ACC112 (cell line): ENCODE results near the gene RNU5D-1.
"Not testable (repeated sequence)": the region's sequence is repeated elsewhere in the genome, so short reads cannot be mapped to it uniquely, and the experiment has no call there.

Source experiments
- H2AFZ ChIP-seq: fragments of 200-600 bp; sonication (generic); one replicate; pipeline ENCODE4 v1.6.0; 2017; ENCODE audit warnings: antibody characterized with exemption, low read length; ENCODE audit not compliant: unreplicated experiment
- H3K27ac ChIP-seq: fragments of 200-600 bp; sonication (generic); 2 replicates; pipeline ENCODE4 v1.5.1; 2014; ENCODE audit warnings: low read depth, mild to moderate bottlenecking, antibody characterized with exemption, low read length, moderate library complexity
- H3K27me3 ChIP-seq: fragments of 200-600 bp; sonication (generic); 2 replicates; pipeline ENCODE4 v1.6.1; 2014; ENCODE audit warnings: mild to moderate bottlenecking, antibody characterized with exemption, low read length, moderate library complexity, mixed read lengths; ENCODE audit not compliant: insufficient read depth
- H3K36me3 ChIP-seq: fragments of 200-600 bp; sonication (generic); 2 replicates; pipeline ENCODE4 v1.6.1; 2016; ENCODE audit warnings: mild to moderate bottlenecking, antibody characterized with exemption, low read length, moderate library complexity, mixed read lengths; ENCODE audit not compliant: insufficient read depth
- H3K4me1 ChIP-seq: fragments of 200-600 bp; sonication (generic); one replicate; pipeline ENCODE4 v1.6.1; 2016; ENCODE audit warnings: low read length, mixed read lengths; ENCODE audit not compliant: insufficient read depth, unreplicated experiment, control insufficient read depth
- H3K4me3 ChIP-seq: fragments of 200-600 bp; sonication (generic); 2 replicates; pipeline ENCODE4 v1.5.1; 2014; ENCODE audit warnings: mild to moderate bottlenecking, low read depth, low read length
- H3K79me2 ChIP-seq: fragments of 200-600 bp; sonication (generic); one replicate; pipeline ENCODE4 v1.6.0; 2016; ENCODE audit warnings: low read length; ENCODE audit not compliant: control insufficient read depth, unreplicated experiment, insufficient read depth

Gene RNU5D-1

GRCh38 chr1:44714944-44715571 is 15.9 kb downstream of the RNU5D-1 start:
- Histone ChIP-seq H2AFZ (no peak overlapping the region), H3K4me1 (peaks cover 4% of the 10 kb centered on the region), H3K27ac (no peak overlapping the region)

GRCh38 chr1:44714532-44714931 is 16.4 kb downstream of the RNU5D-1 start:
- Histone ChIP-seq H2AFZ (no peak overlapping the region), H3K4me3 (no peak overlapping the region), H3K27me3 (0 out of 2 replicates have a peak, but pooled peaks cover 5% of the 10 kb centered on the region), H3K4me1 (peaks cover 4% of the 10 kb centered on the region), H3K79me2 (no peaks in the 10 kb centered on the region), H3K36me3 (no peaks in the 10 kb centered on the region), H3K27ac (no peak overlapping the region)

More at GRCh38 chr1:44714944-44715571, 15.9 kb downstream of the RNU5D-1 start:
- Histone ChIP-seq H3K4me3 (no peak overlapping the region), H3K36me3 (no peaks in the 10 kb centered on the region), H3K27me3 (0 out of 2 replicates have a peak, but pooled peaks cover 5% of the 10 kb centered on the region), H3K79me2 (no peaks in the 10 kb centered on the region)

GRCh38 chr1:44713321-44713781 is 17.6 kb downstream of the RNU5D-1 start:
- Histone ChIP-seq H3K36me3 (no peaks in the 10 kb centered on the region), H3K79me2 (no peaks in the 10 kb centered on the region), H3K4me1 (no peaks in the 10 kb centered on the region), H3K27me3 (0 out of 2 replicates have a peak, but pooled peaks cover 5% of the 10 kb centered on the region), H3K4me3 (no peak overlapping the region), H2AFZ (no peak overlapping the region), H3K27ac (no peak overlapping the region)

- Histone ChIP-seq H2AFZ (peak overlapping the region; percentile 64), H3K27ac (peak overlapping the region; percentile 81), H3K36me3 (no peaks in the 10 kb centered on the region), H3K4me3 (0 out of 2 replicates have a peak overlapping the region, but pooled peaks have one; percentile 43), H3K27me3 (0 out of 2 replicates have a peak, but pooled peaks cover 5% of the 10 kb centered on the region), H3K4me1 (peaks cover 18% of the 10 kb centered on the region), H3K79me2 (no peaks in the 10 kb centered on the region)
Observed at GRCh38 chr1:44707959-44708831, 22.8 kb downstream of the RNU5D-1 start.

GRCh38 chr1:44707112-44707881 is 23.7 kb downstream of the RNU5D-1 start:
- 0 out of 2 replicates have a peak, but pooled peaks cover 5% of the 10 kb centered on the region for H3K27me3 ChIP-seq
- H3K79me2 ChIP-seq: no peaks in the 10 kb centered on the region
- H3K4me3 ChIP-seq: peak overlapping the region; percentile 43; the same call in 1 of the 2 replicates
- peak overlapping the region; percentile 49 for H2AFZ ChIP-seq
- peaks cover 18% of the 10 kb centered on the region for H3K4me1 ChIP-seq
- H3K27ac ChIP-seq: peak overlapping the region; percentile 81
- H3K36me3 ChIP-seq: no peaks in the 10 kb centered on the region

- Histone ChIP-seq H3K27ac (no peak overlapping the region), H3K4me3 (no peak overlapping the region), H3K27me3 (0 out of 2 replicates have a peak, but pooled peaks cover 3% of the 10 kb centered on the region), H3K36me3 (no peaks in the 10 kb centered on the region), H3K79me2 (no peaks in the 10 kb centered on the region), H2AFZ (no peak overlapping the region), H3K4me1 (peaks cover 18% of the 10 kb centered on the region)
Observed at GRCh38 chr1:44705938-44706337, 25.0 kb downstream of the RNU5D-1 start.

- Histone ChIP-seq H3K27ac (no peak overlapping the region), H2AFZ (no peak overlapping the region), H3K27me3 (no peaks in the 10 kb centered on the region), H3K79me2 (no peaks in the 10 kb centered on the region), H3K4me3 (no peak overlapping the region), H3K36me3 (no peaks in the 10 kb centered on the region), H3K4me1 (peaks cover 18% of the 10 kb centered on the region)
Observed at GRCh38 chr1:44705470-44705869, 25.5 kb downstream of the RNU5D-1 start.

- Histone ChIP-seq H3K79me2 (no peaks in the 10 kb centered on the region), H3K36me3 (no peaks in the 10 kb centered on the region), H3K27me3 (no peaks in the 10 kb centered on the region), H3K4me3 (no peak overlapping the region), H2AFZ (no peak overlapping the region), H3K27ac (no peak overlapping the region), H3K4me1 (no peaks in the 10 kb centered on the region)
Observed at GRCh38 chr1:44701141-44701573, 29.8 kb downstream of the RNU5D-1 start.

GRCh38 chr1:44700573-44700972 is 30.4 kb downstream of the RNU5D-1 start:
- Histone ChIP-seq H3K79me2 (no peaks in the 10 kb centered on the region), H3K4me1 (no peaks in the 10 kb centered on the region), H3K27ac (no peak overlapping the region), H3K36me3 (no peaks in the 10 kb centered on the region), H3K4me3 (no peak overlapping the region), H3K27me3 (no peaks in the 10 kb centered on the region), H2AFZ (no peak overlapping the region)

GRCh38 chr1:44699375-44699774 is 31.6 kb downstream of the RNU5D-1 start:
- not testable (repeated sequence) for H3K36me3 ChIP-seq, H3K27me3 ChIP-seq, H2AFZ ChIP-seq, H3K4me1 ChIP-seq, H3K27ac ChIP-seq, H3K79me2 ChIP-seq, H3K4me3 ChIP-seq
